HEK293 (cell line): Measurements from ENCODE around the gene CTNNA2.
"Not testable (repeated sequence)": the region's sequence is repeated elsewhere in the genome, so short reads cannot be mapped to it uniquely, and the experiment has no call there.

ENCODE experiments used
- CTCF ChIA-PET: fragments of 350-600 bp; formaldehyde crosslinking; extraction: SDS; loops from one replicate; lab custom pipeline; 2021; ENCODE audit warnings: antibody characterized with exemption; lab: Yijun Ruan, JAX
- POLR2A ChIA-PET: fragments of 300-600 bp; formaldehyde crosslinking; extraction: SDS; loops from one replicate; lab custom pipeline; 2020; ENCODE audit warnings: antibody characterized with exemption, inconsistent platforms; lab: Yijun Ruan, JAX
- H3K27ac ChIP-seq: fragments of 200-500 bp; sonication (Bioruptor generic); 2 replicates; pipeline ENCODE4 v1.5.1; 2014; ENCODE audit warnings: low read depth, low read length, control low read depth, inconsistent platforms; ENCODE audit errors: extremely low read depth
- H3K36me3 ChIP-seq, 2 experiments: fragments of 200-500 bp in 1 of 2; sonication (Bioruptor generic) in 1 of 2; 1 replicate in 1 of 2; 2 replicates in 1 of 2; pipeline ENCODE4 v1.5.1; 2014 to 2017; ENCODE audit warnings: inconsistent platforms in 2 of 2, low read length in 2 of 2; ENCODE audit not compliant: control insufficient read depth in 2 of 2, insufficient read depth in 1 of 2
- H3K4me1 ChIP-seq: fragments of 200-500 bp; sonication (Bioruptor generic); 2 replicates; pipeline ENCODE4 v1.5.1; 2014; ENCODE audit warnings: mild to moderate bottlenecking, low read length, inconsistent platforms; ENCODE audit not compliant: control insufficient read depth, insufficient read depth
- H3K4me3 ChIP-seq: 2 replicates; pipeline ENCODE4 v1.5.1; 2011; ENCODE audit warnings: low read depth, mild to moderate bottlenecking, control low read depth, low read length, moderate library complexity
- H3K9me3 ChIP-seq: fragments of 200-500 bp; sonication (Bioruptor generic); 2 replicates; pipeline ENCODE4 v1.5.1; 2014; ENCODE audit warnings: low read depth, low read length, inconsistent platforms; ENCODE audit not compliant: control insufficient read depth, insufficient read depth
- FEZF1 ChIP-seq: fragments of 450-650 bp; formaldehyde crosslinking; IDR thresholded peaks from 2 replicates; pipeline ENCODE4 v1.5.1; 2016; ENCODE audit warnings: missing biosample characterization, missing genetic modification characterization
- OVOL3 ChIP-seq: fragments of 450-650 bp; formaldehyde crosslinking; IDR thresholded peaks from 2 replicates; pipeline ENCODE4 v1.5.1; 2016; ENCODE audit warnings: missing biosample characterization, missing genetic modification characterization
- REPIN1 ChIP-seq: fragments of 450-650 bp; formaldehyde crosslinking; IDR thresholded peaks from 2 replicates; pipeline ENCODE4 v1.5.1; 2017; ENCODE audit warnings: missing biosample characterization, missing genetic modification characterization, low read depth
- SCRT2 ChIP-seq: fragments of 450-650 bp; formaldehyde crosslinking; IDR thresholded peaks from 2 replicates; pipeline ENCODE4 v1.5.1; 2016; ENCODE audit warnings: missing biosample characterization, missing genetic modification characterization
- SETDB1 ChIP-seq: IDR thresholded peaks from one replicate; pipeline ENCODE4 v1.6.1; 2017; ENCODE audit warnings: mild to moderate bottlenecking, low read length, moderate library complexity, mixed read lengths; ENCODE audit not compliant: insufficient read length
- ZIC2 ChIP-seq: fragments of 450-650 bp; formaldehyde crosslinking; IDR thresholded peaks from 2 replicates; pipeline ENCODE4 v1.5.1; 2016; ENCODE audit warnings: missing biosample characterization, missing genetic modification characterization
- ZNF112 ChIP-seq: fragments of 450-650 bp; formaldehyde crosslinking; IDR thresholded peaks from 2 replicates; pipeline ENCODE4 v1.5.0; 2017; ENCODE audit warnings: missing biosample characterization, missing genetic modification characterization
- ZNF138 ChIP-seq: fragments of 450-650 bp; formaldehyde crosslinking; IDR thresholded peaks from 2 replicates; pipeline ENCODE4 v1.5.1; 2016; ENCODE audit warnings: missing biosample characterization, missing genetic modification characterization, borderline replicate concordance
- ZNF16 ChIP-seq: fragments of 450-650 bp; formaldehyde crosslinking; IDR thresholded peaks from 2 replicates; pipeline ENCODE4 v1.5.1; 2016; ENCODE audit warnings: low read depth, missing biosample characterization, missing genetic modification characterization
- ZNF37A ChIP-seq: fragments of 450-650 bp; IDR thresholded peaks from 2 replicates; pipeline ENCODE4 v1.5.1; 2018; ENCODE audit warnings: missing biosample characterization, missing genetic modification characterization
- ZNF585B ChIP-seq: fragments of 450-650 bp; formaldehyde crosslinking; IDR thresholded peaks from 2 replicates; pipeline ENCODE4 v1.5.1; 2016; ENCODE audit warnings: missing biosample characterization, missing genetic modification characterization
- ZNF596 ChIP-seq: fragments of 450-650 bp; IDR thresholded peaks from 2 replicates; pipeline ENCODE4 v1.5.0; 2018; ENCODE audit warnings: missing biosample characterization, mild to moderate bottlenecking, missing genetic modification characterization, moderate library complexity
- ZNF830 ChIP-seq: fragments of 450-650 bp; IDR thresholded peaks from 2 replicates; pipeline ENCODE4 v1.5.0; 2018; ENCODE audit warnings: missing biosample characterization, missing genetic modification characterization, low read depth, mild to moderate bottlenecking, moderate library complexity
- ZSCAN16 ChIP-seq: fragments of 450-650 bp; formaldehyde crosslinking; IDR thresholded peaks from 2 replicates; pipeline ENCODE4 v1.5.1; 2016; ENCODE audit warnings: missing biosample characterization, missing genetic modification characterization
- TF ChIP-seq, protein P1 (sequence below): fragments of 450-650 bp; formaldehyde crosslinking; IDR thresholded peaks from 2 replicates; pipeline ENCODE4 v1.5.1; 2016; ENCODE audit warnings: missing biosample characterization, missing genetic modification characterization, low read depth
- TF ChIP-seq, protein P2 (sequence below): fragments of 450-650 bp; formaldehyde crosslinking; IDR thresholded peaks from 2 replicates; pipeline ENCODE4 v1.5.1; 2017; ENCODE audit warnings: missing biosample characterization, missing genetic modification characterization
- TF ChIP-seq, protein P3 (sequence below): fragments of 450-650 bp; IDR thresholded peaks from 2 replicates; pipeline ENCODE4 v1.5.1; 2018; ENCODE audit warnings: missing biosample characterization, missing genetic modification characterization
- TF ChIP-seq, protein P4 (sequence below): fragments of 450-650 bp; formaldehyde crosslinking; IDR thresholded peaks from 2 replicates; pipeline ENCODE4 v1.5.1; 2016; ENCODE audit warnings: missing biosample characterization, missing genetic modification characterization
- TF ChIP-seq, protein P5 (sequence below): fragments of 450-650 bp; formaldehyde crosslinking; IDR thresholded peaks from 2 replicates; pipeline ENCODE4 v1.5.1; 2016; ENCODE audit warnings: missing biosample characterization, missing genetic modification characterization
- TF ChIP-seq, protein P6 (sequence below): fragments of 450-650 bp; formaldehyde crosslinking; IDR thresholded peaks from 2 replicates; pipeline ENCODE4 v1.5.1; 2016; ENCODE audit warnings: missing biosample characterization, missing genetic modification characterization

Gene CTNNA2

DNA sequence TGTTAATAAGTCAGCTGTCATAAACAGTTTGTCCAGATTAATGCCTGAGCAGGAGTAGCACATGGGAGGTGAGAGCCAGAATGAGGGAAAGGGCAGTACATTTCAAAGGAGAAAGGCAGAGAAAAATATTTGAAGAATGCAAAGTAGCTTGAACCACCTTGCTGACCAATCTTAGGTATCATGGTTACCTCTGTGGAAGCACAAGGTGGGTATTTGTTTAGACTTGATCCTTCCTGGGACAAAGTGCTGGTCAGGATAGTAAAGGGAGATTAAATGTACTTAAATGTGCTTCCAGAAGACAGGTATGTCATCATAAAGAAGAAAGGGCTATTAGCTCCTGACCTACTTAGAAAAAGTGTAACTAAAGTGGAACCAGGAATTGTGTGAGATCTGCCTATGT lies 686.7 kb downstream of the CTNNA2 start (continued):
- TF ChIP-seq, protein P1, sequence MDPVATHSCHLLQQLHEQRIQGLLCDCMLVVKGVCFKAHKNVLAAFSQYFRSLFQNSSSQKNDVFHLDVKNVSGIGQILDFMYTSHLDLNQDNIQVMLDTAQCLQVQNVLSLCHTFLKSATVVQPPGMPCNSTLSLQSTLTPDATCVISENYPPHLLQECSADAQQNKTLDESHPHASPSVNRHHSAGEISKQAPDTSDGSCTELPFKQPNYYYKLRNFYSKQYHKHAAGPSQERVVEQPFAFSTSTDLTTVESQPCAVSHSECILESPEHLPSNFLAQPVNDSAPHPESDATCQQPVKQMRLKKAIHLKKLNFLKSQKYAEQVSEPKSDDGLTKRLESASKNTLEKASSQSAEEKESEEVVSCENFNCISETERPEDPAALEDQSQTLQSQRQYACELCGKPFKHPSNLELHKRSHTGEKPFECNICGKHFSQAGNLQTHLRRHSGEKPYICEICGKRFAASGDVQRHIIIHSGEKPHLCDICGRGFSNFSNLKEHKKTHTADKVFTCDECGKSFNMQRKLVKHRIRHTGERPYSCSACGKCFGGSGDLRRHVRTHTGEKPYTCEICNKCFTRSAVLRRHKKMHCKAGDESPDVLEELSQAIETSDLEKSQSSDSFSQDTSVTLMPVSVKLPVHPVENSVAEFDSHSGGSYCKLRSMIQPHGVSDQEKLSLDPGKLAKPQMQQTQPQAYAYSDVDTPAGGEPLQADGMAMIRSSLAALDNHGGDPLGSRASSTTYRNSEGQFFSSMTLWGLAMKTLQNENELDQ (tag by site-specific recombination), result no peak
- TF ChIP-seq, protein P2, sequence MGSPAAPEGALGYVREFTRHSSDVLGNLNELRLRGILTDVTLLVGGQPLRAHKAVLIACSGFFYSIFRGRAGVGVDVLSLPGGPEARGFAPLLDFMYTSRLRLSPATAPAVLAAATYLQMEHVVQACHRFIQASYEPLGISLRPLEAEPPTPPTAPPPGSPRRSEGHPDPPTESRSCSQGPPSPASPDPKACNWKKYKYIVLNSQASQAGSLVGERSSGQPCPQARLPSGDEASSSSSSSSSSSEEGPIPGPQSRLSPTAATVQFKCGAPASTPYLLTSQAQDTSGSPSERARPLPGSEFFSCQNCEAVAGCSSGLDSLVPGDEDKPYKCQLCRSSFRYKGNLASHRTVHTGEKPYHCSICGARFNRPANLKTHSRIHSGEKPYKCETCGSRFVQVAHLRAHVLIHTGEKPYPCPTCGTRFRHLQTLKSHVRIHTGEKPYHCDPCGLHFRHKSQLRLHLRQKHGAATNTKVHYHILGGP, result no peak
- TF ChIP-seq ZNF112 (tag by site-specific recombination), result no peak
- TF ChIP-seq ZNF830, result no peak
- TF ChIP-seq, protein P3, sequence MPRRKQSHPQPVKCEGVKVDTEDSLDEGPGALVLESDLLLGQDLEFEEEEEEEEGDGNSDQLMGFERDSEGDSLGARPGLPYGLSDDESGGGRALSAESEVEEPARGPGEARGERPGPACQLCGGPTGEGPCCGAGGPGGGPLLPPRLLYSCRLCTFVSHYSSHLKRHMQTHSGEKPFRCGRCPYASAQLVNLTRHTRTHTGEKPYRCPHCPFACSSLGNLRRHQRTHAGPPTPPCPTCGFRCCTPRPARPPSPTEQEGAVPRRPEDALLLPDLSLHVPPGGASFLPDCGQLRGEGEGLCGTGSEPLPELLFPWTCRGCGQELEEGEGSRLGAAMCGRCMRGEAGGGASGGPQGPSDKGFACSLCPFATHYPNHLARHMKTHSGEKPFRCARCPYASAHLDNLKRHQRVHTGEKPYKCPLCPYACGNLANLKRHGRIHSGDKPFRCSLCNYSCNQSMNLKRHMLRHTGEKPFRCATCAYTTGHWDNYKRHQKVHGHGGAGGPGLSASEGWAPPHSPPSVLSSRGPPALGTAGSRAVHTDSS (tag by site-specific recombination), result no peak
- TF ChIP-seq ZIC2 (tag by site-specific recombination), result no peak
- no peak for TF ChIP-seq REPIN1 (tag by site-specific recombination)
- no peak for TF ChIP-seq OVOL3 (tag by site-specific recombination)
- no peak for TF ChIP-seq ZSCAN16 (tag by site-specific recombination)
- no peak for TF ChIP-seq ZNF138 (tag by site-specific recombination)
- no peak for TF ChIP-seq ZNF16
- TF ChIP-seq, protein P4, sequence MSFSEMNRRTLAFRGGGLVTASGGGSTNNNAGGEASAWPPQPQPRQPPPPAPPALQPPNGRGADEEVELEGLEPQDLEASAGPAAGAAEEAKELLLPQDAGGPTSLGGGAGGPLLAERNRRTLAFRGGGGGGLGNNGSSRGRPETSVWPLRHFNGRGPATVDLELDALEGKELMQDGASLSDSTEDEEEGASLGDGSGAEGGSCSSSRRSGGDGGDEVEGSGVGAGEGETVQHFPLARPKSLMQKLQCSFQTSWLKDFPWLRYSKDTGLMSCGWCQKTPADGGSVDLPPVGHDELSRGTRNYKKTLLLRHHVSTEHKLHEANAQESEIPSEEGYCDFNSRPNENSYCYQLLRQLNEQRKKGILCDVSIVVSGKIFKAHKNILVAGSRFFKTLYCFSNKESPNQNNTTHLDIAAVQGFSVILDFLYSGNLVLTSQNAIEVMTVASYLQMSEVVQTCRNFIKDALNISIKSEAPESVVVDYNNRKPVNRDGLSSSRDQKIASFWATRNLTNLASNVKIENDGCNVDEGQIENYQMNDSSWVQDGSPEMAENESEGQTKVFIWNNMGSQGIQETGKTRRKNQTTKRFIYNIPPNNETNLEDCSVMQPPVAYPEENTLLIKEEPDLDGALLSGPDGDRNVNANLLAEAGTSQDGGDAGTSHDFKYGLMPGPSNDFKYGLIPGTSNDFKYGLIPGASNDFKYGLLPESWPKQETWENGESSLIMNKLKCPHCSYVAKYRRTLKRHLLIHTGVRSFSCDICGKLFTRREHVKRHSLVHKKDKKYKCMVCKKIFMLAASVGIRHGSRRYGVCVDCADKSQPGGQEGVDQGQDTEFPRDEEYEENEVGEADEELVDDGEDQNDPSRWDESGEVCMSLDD (tag by site-specific recombination), result no peak
- TF ChIP-seq, protein P5, sequence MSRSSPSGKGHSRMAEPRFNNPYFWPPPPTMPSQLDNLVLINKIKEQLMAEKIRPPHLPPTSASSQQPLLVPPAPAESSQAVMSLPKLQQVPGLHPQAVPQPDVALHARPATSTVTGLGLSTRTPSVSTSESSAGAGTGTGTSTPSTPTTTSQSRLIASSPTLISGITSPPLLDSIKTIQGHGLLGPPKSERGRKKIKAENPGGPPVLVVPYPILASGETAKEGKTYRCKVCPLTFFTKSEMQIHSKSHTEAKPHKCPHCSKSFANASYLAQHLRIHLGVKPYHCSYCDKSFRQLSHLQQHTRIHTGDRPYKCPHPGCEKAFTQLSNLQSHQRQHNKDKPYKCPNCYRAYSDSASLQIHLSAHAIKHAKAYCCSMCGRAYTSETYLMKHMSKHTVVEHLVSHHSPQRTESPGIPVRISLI (tag by site-specific recombination), result no peak
- no peak for TF ChIP-seq FEZF1 (tag by site-specific recombination)

DNA sequence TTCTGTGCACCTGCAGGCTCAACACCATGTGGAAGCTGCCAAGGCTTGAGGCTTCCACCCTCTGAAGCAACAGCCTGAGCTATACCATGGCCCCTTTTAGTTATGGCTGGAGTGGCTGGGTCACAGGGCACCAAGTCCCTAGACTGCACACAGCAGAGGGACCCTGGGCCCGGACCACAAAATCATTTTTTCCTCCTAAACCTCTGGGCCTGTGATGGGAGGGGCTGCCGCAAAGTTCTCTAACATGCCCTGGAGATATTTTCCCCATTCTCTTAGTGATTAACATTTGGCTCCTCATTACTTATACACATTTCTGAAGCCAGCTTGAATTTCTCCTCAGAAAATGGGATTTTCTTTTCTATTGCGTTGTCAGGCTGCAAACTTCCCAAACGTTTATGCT lies 691.1 kb downstream of the CTNNA2 start:
- H3K9me3 ChIP-seq, CTCF ChIA-PET, H3K36me3 ChIP-seq, H3K4me1 ChIP-seq, H3K4me3 ChIP-seq, POLR2A ChIA-PET, H3K27ac ChIP-seq: not testable (repeated sequence)
- TF ChIP-seq SETDB1 (peak; percentile 43), ZNF585B (peak; percentile 72)

DNA sequence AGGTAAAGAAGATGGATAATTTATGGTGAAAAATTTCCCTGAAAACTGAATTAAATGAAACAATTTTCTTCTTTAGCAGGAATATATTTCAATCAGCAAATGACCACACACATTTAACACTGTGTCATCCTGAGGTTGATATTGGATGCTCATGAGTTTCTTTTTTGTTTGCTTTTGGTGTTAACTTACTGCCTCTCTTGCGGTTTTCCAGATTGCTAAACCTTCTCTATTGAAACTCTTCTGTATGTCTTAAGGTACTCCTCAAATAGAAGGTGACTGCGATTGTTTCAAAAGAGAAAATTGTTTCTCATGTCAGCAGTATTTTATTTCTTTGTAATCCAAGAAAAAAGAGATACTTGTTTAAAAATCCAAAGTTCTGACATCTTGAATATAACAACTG lies 692.6 kb downstream of the CTNNA2 start:
- no peaks in the 10 kb centered on the region for H3K36me3 ChIP-seq
- no peak for TF ChIP-seq SCRT2 (tag by site-specific recombination)
- no peak for TF ChIP-seq ZNF37A (tag by site-specific recombination)
- no peak for TF ChIP-seq ZNF596
- TF ChIP-seq, protein P6, sequence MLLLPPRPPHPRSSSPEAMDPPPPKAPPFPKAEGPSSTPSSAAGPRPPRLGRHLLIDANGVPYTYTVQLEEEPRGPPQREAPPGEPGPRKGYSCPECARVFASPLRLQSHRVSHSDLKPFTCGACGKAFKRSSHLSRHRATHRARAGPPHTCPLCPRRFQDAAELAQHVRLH (tag by site-specific recombination), result no peak
- TF ChIP-seq, all 188 proteins: peak for 0
- CTCF ChIA-PET, result no interaction called here
- H3K4me3 ChIP-seq, result no peak overlapping the region
- no peaks in the 10 kb centered on the region for H3K9me3 ChIP-seq
- H3K27ac ChIP-seq, result no peak overlapping the region
- POLR2A ChIA-PET, result no interaction called here
- H3K4me1 ChIP-seq, result no peaks in the 10 kb centered on the region
